GM21737 (cell line): ENCODE measurements around the gene KATNA1.
"Not testable (repeated sequence)": the region's sequence is repeated elsewhere in the genome, so short reads cannot be mapped to it uniquely, and the experiment has no call there.

Source experiments
- ATAC-seq: cut with Tn5 transposase; IDR thresholded peaks from one replicate; pipeline ENCODE4 v1.9.1; 2021; ENCODE audit warnings: mild to moderate bottlenecking, moderate library complexity; ENCODE audit not compliant: unreplicated experiment

Gene KATNA1

GRCh38 chr6:149648148-149649145 lies at the start of gene KATNA1:
TSS of gene KATNA1 (minus strand) at chr6:149648714. CDS start at chr6:149638547, 10,167 bp downstream.
- peak; percentile 94 for ATAC-seq

GRCh38 chr6:149698175-149698574 lies 49.7 kb upstream of the KATNA1 start:
- no peak for ATAC-seq

GRCh38 chr6:149696901-149697300 lies 48.4 kb upstream of the KATNA1 start:
- ATAC-seq, result no peak

GRCh38 chr6:149694921-149695320 lies 46.4 kb upstream of the KATNA1 start:
- no peak for ATAC-seq

GRCh38 chr6:149691201-149691600 lies 42.7 kb upstream of the KATNA1 start:
- ATAC-seq, result no peak

- ATAC-seq, result no peak
Measured at GRCh38 chr6:149686230-149686629, 37.7 kb upstream of the KATNA1 start.

GRCh38 chr6:149683256-149683859 lies 34.8 kb upstream of the KATNA1 start:
- ATAC-seq, result no peak

GRCh38 chr6:149681845-149682244 lies 33.3 kb upstream of the KATNA1 start:
- not testable (repeated sequence) for ATAC-seq

GRCh38 chr6:149681209-149681608 lies 32.7 kb upstream of the KATNA1 start:
- no peak for ATAC-seq

- ATAC-seq, result no peak
Measured at GRCh38 chr6:149680503-149680902, 32.0 kb upstream of the KATNA1 start.

- ATAC-seq, result not testable (repeated sequence)
Measured at GRCh38 chr6:149672265-149672664, 23.8 kb upstream of the KATNA1 start.

GRCh38 chr6:149660028-149660427 lies 11.5 kb upstream of the KATNA1 start:
- no peak for ATAC-seq

GRCh38 chr6:149657441-149657840 lies 8.9 kb upstream of the KATNA1 start:
- no peak for ATAC-seq

GRCh38 chr6:149651056-149651455 lies 2.5 kb upstream of the KATNA1 start:
- ATAC-seq, result no peak

- no peak for ATAC-seq
Measured at GRCh38 chr6:149646599-149646998, 1.9 kb downstream of the KATNA1 start.

GRCh38 chr6:149642829-149643580 lies 5.5 kb downstream of the KATNA1 start:
- no peak for ATAC-seq

GRCh38 chr6:149636124-149636523 lies 12.4 kb downstream of the KATNA1 start:
- no peak for ATAC-seq

GRCh38 chr6:149634315-149634714 lies 14.2 kb downstream of the KATNA1 start:
- ATAC-seq, result no peak

- ATAC-seq, result no peak
Measured at GRCh38 chr6:149628875-149629510, 19.5 kb downstream of the KATNA1 start.

GRCh38 chr6:149627672-149628071 lies 20.8 kb downstream of the KATNA1 start:
- no peak for ATAC-seq

- ATAC-seq, result no peak
Measured at GRCh38 chr6:149615805-149616204, 32.7 kb downstream of the KATNA1 start.
